ENCODE data around the gene DAB1. TPM values are rescaled to one million over a fixed set of nuclear protein-coding genes. Genes with fewer than 3 reads are reported as not detected.

The DAB1 gene
- total RNA-seq, 1 donor from 2014 or later, result 3.1 TPM

GRCh38 chr1:57206038-57206437 lies 217.8 kb downstream of the DAB1 start:
- H3K4me3 Mint-ChIP-seq (ENCODE audit: unreplicated experiment), result no peak overlapping the region
- peaks cover 1% of the 10 kb centered on the region for H3K9me3 Mint-ChIP-seq (ENCODE audit: unreplicated experiment)
- H3K27ac Mint-ChIP-seq (ENCODE audit: unreplicated experiment), result no peak overlapping the region
- no peak for DNase-seq
- peaks cover 5% of the 10 kb centered on the region for H3K4me1 Mint-ChIP-seq (ENCODE audit: low read depth, unreplicated experiment)
- no peaks in the 10 kb centered on the region for H3K36me3 Mint-ChIP-seq (ENCODE audit: unreplicated experiment)
- H3K27me3 Mint-ChIP-seq (ENCODE audit: unreplicated experiment), result no peaks in the 10 kb centered on the region
- TF ChIP-seq, protein P1, sequence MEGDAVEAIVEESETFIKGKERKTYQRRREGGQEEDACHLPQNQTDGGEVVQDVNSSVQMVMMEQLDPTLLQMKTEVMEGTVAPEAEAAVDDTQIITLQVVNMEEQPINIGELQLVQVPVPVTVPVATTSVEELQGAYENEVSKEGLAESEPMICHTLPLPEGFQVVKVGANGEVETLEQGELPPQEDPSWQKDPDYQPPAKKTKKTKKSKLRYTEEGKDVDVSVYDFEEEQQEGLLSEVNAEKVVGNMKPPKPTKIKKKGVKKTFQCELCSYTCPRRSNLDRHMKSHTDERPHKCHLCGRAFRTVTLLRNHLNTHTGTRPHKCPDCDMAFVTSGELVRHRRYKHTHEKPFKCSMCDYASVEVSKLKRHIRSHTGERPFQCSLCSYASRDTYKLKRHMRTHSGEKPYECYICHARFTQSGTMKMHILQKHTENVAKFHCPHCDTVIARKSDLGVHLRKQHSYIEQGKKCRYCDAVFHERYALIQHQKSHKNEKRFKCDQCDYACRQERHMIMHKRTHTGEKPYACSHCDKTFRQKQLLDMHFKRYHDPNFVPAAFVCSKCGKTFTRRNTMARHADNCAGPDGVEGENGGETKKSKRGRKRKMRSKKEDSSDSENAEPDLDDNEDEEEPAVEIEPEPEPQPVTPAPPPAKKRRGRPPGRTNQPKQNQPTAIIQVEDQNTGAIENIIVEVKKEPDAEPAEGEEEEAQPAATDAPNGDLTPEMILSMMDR (IDR thresholded peaks at IDR 0.05; ENCODE audit: partially characterized antibody, unreplicated experiment), result no peak

DNA sequence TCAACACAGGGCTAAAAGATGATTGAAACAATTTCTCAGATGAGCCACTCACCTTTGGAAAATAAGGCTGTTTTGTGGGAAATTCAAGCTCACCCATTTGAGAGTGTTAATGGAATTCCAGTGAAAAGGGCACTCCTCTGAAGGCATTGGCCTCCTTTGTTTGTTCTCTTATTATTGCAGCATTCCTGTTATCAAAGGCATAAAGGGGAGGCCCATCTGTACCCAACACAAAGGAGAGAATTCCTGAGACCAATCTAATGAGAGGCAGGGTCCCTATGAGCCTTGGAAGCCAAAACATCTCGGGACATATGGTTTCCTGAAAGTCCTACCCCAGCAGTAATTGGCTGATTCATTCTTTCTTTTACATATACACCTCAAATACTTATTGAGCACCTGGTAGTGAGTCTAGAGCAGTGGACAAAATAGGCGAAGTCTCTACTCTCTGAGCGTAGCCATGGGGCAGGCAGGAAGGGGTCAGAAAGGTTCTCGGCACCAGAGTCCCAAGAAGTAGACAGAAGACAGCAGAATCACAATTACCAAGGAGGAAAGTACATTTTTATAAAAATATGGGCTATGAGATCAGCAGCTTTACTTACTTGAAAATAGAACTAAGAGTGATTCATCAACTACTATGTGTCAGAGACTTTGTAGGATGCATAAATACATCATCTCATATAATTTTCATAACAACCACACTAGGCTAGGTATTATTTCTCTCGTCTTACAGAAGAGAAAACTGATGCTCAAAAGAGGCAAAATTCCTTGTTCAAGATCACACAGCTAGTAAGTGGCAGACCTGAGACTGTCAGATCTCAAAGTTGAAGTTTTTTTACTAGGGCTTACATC lies 218.7 kb downstream of the DAB1 start:
- TF ChIP-seq, protein P1 (IDR thresholded peaks at IDR 0.05; ENCODE audit: partially characterized antibody, unreplicated experiment), result no peak
- H3K4me1 Mint-ChIP-seq (ENCODE audit: low read depth, unreplicated experiment), result peaks cover 5% of the 10 kb centered on the region
- no peak for DNase-seq
- H3K27me3 Mint-ChIP-seq (ENCODE audit: unreplicated experiment), result no peaks in the 10 kb centered on the region
- no peaks in the 10 kb centered on the region for H3K36me3 Mint-ChIP-seq (ENCODE audit: unreplicated experiment)
- no peak overlapping the region for H3K27ac Mint-ChIP-seq (ENCODE audit: unreplicated experiment)
- H3K9me3 Mint-ChIP-seq (ENCODE audit: unreplicated experiment), result peaks cover 1% of the 10 kb centered on the region
- no peak overlapping the region for H3K4me3 Mint-ChIP-seq (ENCODE audit: unreplicated experiment)

GRCh38 chr1:57204091-57204490 lies 219.8 kb downstream of the DAB1 start:
- Mint-ChIP-seq H3K4me1 (ENCODE audit: low read depth, unreplicated experiment) (peaks cover 5% of the 10 kb centered on the region), H3K9me3 (ENCODE audit: unreplicated experiment) (peaks cover 1% of the 10 kb centered on the region), H3K4me3 (ENCODE audit: unreplicated experiment) (no peak overlapping the region), H3K36me3 (ENCODE audit: unreplicated experiment) (no peaks in the 10 kb centered on the region), H3K27me3 (ENCODE audit: unreplicated experiment) (no peaks in the 10 kb centered on the region), H3K27ac (ENCODE audit: unreplicated experiment) (no peak overlapping the region)
- TF ChIP-seq, protein P1 (IDR thresholded peaks at IDR 0.05; ENCODE audit: partially characterized antibody, unreplicated experiment), result no peak
- DNase-seq, result no peak

GRCh38 chr1:57202241-57202640 lies 221.6 kb downstream of the DAB1 start:
- Mint-ChIP-seq H3K36me3 (ENCODE audit: unreplicated experiment) (no peaks in the 10 kb centered on the region), H3K4me3 (ENCODE audit: unreplicated experiment) (no peak overlapping the region), H3K4me1 (ENCODE audit: low read depth, unreplicated experiment) (peaks cover 5% of the 10 kb centered on the region), H3K9me3 (ENCODE audit: unreplicated experiment) (peaks cover 3% of the 10 kb centered on the region), H3K27me3 (ENCODE audit: unreplicated experiment) (no peaks in the 10 kb centered on the region), H3K27ac (ENCODE audit: unreplicated experiment) (no peak overlapping the region)
- DNase-seq, result no peak
- TF ChIP-seq, protein P1 (IDR thresholded peaks at IDR 0.05; ENCODE audit: partially characterized antibody, unreplicated experiment), result no peak

- no peak for DNase-seq
- no peaks in the 10 kb centered on the region for H3K27me3 Mint-ChIP-seq (ENCODE audit: unreplicated experiment)
- H3K36me3 Mint-ChIP-seq (ENCODE audit: unreplicated experiment), result no peaks in the 10 kb centered on the region
- no peak overlapping the region for H3K27ac Mint-ChIP-seq (ENCODE audit: unreplicated experiment)
- H3K4me1 Mint-ChIP-seq (ENCODE audit: low read depth, unreplicated experiment), result no peaks in the 10 kb centered on the region
- no peak overlapping the region for H3K4me3 Mint-ChIP-seq (ENCODE audit: unreplicated experiment)
- H3K9me3 Mint-ChIP-seq (ENCODE audit: unreplicated experiment), result peaks cover 1% of the 10 kb centered on the region
- TF ChIP-seq, protein P1 (IDR thresholded peaks at IDR 0.05; ENCODE audit: partially characterized antibody, unreplicated experiment), result no peak
These were observed 224.9 kb downstream of the DAB1 start for GRCh38 chr1:57198912-57199311.

Data from glutamatergic neuron (in vitro differentiated cells).